Stimulated activated CD4-positive, alpha-beta T cell treated with anti-CD3 and anti-CD28 coated beads, Interleukin-4, amount 100 ng/mL, for 4 hours (primary cell): ENCODE measurements around the gene C4orf54.

Experiments used
- DNase-seq, 2 experiments: peaks; one replicate each; pipeline ENCODE4 v3.0.0-alpha.2; 2020

The C4orf54 gene

GRCh38 chr4:99657798-99658197 lies at the start of gene C4orf54:
C4orf54 (minus strand) TSS chr4:99657828; CDS start chr4:99654648, 3,180 bp downstream.
- DNase-seq = no peak

- DNase-seq = no peak
These were observed 48.3 kb upstream of the C4orf54 start for GRCh38 chr4:99705891-99706290.

DNA sequence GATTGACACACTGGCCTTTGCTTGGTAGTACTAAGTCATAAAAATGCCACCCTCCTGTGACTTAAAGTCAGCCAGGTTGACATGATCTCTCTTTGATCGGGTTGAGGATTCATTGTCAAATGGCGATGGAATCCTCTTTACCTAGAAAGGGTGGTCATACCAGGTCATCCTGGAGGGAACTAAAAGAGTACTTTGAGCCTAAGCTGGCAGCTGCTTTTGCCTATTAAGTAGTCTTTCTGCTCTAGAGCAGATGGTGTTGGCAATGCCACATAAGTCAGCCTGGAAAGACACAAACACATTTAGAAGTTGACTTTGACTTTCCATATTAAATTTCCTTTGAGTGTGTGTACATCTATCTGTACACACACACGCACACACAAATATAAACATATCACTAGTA lies 39.2 kb upstream of the C4orf54 start:
- DNase-seq = no peak

- DNase-seq = no peak
These were observed 35.5 kb upstream of the C4orf54 start for GRCh38 chr4:99693140-99693539.

DNA sequence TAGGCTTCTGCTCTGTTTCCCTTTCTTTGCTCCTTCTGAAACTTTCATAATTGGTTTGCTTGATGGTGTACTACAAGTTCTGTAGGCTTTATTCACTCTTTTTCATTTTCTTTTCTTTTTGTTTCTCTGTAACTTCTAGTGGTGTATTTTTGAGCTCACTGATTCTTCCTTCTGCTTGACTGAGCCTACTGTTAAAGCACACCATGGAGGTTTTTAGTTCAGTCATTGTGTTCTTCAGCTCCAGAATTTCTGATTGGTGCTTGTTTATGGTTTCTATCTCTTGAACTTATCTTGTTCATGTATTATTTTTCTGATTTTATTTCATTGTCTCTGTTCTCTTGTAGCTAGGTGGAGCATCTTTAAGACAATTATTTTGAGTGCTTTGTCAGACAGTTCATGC lies 33.4 kb upstream of the C4orf54 start:
- no peak for DNase-seq

GRCh38 chr4:99690472-99690871 lies 32.8 kb upstream of the C4orf54 start:
- no peak for DNase-seq

DNA sequence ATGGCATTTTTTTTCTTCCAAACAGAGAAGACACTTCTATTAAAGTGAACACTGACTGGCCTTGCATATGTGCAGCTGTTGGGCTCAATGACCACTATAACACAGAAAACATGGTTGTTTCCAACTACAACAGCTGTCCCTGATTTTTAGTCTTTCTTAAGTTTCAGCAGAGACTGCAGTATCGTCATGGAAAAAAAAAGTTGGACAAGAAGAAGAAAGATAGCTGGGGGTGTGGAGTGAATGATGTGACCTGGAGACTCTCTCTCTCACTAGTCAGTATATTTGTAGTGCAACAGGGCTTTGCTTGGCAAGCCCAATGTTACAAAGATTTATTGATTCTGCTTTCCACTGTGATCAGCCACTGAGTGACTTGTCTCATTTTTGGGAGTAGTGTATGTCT lies 29.5 kb upstream of the C4orf54 start:
- no peak for DNase-seq

DNA sequence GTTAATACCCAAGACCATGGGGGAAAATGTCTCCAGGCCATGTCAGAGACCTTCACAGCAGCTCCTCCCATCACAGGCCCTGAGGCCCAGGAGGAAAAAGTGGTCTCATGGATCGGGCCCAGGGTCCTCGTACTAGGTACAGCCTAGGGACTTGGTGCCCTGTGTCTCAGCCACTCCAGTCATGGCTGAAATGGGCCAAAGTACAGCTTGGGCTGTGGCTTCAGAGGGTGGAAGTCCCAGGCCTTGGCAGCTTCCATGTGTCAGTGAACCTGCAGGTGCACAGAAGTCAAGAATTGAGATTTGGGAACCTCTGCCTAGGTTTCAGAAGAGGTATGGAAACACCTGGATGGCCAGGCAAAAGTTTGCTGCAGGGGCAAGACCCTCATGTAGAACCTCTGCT lies 27.6 kb upstream of the C4orf54 start:
- DNase-seq = no peak

- DNase-seq = no peak
These were observed 26.3 kb upstream of the C4orf54 start for GRCh38 chr4:99683895-99684294.

DNA sequence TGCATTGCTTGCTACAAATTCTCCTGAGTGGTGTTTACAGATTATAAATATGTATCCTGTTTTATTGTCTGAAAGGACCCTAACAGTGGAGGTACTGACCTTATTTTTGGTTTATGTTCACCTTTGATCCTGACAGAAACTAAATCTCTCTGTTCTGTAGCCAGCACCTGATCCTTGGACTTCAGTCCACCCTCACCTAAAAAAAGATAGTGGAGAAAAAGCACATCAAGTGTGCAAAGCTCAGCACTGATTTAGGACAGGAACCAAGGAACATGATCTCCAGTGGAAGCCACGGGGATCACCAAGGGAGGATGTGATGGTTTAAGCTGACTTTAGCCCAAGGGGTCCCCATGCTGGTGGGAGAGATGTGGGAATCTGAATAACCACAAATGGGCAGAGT lies 22.3 kb upstream of the C4orf54 start:
- DNase-seq = no peak

GRCh38 chr4:99679204-99679603 lies 21.6 kb upstream of the C4orf54 start:
- DNase-seq = no peak

GRCh38 chr4:99677161-99677560 lies 19.5 kb upstream of the C4orf54 start:
- no peak for DNase-seq

- DNase-seq = no peak
These were observed 12.9 kb upstream of the C4orf54 start for GRCh38 chr4:99670409-99671073.

GRCh38 chr4:99669084-99669483 lies 11.5 kb upstream of the C4orf54 start:
- DNase-seq = no peak

GRCh38 chr4:99668472-99668871 lies 10.8 kb upstream of the C4orf54 start:
- no peak for DNase-seq

DNA sequence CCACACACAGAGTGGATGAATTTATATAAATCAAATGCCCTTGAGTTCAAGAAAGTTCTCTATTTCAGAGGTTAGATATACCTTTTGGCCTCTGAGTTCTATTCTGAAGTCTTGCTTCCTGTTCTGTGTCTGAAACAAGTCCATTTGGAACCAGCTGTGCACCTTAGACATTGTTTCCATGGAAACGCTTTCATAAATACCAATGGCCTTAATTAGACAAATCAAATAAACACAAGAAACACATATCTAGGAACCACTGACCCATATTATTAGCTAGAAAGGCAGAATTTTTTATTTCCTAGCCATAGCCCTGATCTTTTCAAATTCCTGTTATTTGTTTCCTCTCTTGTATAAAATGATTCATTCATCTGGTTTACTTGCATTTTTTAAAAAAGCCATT lies 8.4 kb upstream of the C4orf54 start:
- DNase-seq = no peak

DNA sequence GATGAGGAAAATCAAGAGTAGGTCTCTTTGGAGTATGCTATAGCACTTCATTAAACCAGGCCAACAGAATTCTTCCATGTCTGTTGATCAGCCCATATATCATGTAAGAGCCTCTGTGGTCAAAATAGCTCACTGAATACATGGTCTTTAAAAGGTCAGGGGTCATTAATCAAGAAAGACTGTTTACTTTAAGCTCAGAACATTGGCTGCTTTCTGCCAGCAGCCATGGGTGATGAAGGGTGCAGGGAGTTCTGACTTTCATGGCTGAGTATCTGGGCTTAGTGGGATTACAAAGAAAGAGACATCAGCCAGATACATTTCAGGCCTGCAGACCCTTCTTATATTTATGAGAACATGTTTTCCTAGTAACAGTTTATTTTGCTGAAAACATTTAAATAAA lies 7.1 kb upstream of the C4orf54 start:
- DNase-seq = no peak

DNA sequence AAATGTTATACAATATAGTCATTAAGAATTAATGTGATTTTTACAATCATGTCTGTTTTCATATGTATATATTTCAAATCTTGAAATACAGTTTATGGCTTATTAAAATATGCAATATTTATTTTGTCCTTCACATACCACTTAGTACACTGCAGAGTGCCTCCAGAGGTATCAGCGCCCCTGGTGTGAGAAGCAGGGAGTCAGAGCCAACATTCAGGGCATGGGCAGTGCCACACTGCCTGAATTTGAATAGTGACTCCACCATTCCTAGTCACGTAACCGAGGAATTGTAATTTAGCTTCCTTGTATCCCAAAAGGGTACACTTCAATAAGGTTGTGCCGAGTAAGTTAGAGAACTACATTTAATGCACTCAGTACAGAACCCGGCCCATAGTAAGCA lies 4.3 kb upstream of the C4orf54 start:
- DNase-seq = no peak

DNA sequence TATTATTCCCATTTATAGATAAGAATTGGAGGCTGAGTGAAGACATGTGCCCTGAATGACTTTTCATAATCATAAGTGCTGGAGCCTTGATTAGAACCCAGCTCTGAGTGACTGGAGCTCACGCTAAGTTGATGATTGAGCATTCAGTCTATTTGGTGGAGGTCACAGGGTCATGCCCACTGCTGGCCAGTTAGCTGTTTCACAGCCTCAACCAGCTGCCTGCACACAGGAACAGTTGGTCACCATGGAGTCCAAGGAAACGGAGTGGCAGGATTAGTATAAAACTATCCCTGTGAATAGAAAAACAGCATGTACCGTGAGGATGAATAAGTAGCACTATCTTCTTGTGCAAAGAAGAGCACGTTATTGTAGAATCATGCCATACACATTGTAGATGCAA lies 1.0 kb upstream of the C4orf54 start:
- DNase-seq = no peak

DNA sequence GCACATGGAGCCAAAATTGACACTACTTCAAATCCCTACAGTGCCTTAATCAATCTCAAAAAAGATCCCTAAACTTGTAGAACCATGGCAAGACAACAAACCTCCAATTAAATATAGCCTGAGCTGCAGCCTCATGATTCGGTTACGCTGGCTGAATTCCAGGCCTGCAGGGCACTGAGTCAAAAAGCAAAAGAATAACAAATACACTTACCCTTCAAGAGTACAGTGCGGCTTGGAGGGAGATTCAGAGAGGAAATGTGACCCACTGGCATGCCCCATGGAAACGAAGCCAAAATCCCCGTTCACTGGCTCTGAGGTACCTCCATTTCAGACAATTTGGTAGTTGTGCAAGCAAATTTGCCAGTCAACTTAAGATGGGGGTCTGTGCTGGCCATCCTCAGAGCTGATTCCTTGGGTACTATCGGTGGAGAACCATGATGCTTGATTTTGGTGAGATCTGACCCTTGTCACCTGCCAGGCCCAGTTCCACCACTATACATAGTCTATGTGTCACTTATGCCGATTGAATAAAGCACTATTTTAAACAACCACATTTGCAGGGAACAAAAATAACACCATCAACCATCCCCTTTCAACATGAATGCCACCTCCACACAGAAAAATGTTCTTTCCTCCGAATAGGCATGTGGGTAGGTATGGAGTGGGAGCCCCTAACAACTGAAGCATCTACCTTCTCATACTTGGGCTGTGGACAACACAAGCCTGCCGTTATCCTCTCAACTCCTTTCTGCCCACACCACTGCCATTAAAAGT lies 2.1 kb downstream of the C4orf54 start:
- DNase-seq = no peak

DNA sequence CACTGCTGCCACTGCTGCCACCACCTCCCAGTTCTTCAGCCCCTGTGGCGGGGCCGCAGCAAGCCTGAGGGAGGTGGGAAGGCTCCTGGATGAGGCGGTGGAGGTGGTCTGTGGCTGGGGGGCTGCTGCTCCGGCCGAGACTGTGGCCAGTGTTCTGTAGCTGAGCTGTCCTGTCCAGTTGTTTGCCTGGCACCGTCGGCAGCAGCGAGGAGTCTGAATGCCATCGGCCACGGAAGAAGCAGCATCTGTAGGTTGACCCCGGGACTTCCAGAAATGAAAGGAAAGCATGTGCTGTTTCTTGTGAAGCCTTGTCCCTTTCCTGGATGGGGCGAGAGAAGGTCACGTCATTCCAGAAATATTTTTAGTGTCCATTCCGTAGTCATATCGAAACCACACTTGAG lies 3.3 kb downstream of the C4orf54 start:
- no peak for DNase-seq

DNA sequence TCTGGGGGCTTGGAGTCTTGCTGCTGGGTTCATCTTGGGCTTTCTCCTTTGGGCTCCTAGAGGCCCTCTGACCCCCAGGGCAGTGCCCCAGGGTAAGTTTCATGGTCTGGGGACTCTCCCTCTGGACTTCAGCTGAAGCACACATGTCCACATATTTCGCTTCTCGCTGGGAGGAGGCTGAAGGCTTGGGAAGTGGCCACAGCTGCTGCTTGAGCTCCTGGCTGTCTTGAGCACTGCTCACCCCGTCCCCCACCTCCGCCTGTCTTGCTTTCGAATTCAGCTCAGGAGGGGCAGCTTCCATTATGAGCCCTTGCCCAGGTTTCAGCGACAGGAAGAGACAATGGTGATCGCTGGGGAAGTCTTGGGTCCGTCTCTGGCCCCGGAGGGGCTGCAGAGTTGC lies 3.7 kb downstream of the C4orf54 start:
- no peak for DNase-seq

DNA sequence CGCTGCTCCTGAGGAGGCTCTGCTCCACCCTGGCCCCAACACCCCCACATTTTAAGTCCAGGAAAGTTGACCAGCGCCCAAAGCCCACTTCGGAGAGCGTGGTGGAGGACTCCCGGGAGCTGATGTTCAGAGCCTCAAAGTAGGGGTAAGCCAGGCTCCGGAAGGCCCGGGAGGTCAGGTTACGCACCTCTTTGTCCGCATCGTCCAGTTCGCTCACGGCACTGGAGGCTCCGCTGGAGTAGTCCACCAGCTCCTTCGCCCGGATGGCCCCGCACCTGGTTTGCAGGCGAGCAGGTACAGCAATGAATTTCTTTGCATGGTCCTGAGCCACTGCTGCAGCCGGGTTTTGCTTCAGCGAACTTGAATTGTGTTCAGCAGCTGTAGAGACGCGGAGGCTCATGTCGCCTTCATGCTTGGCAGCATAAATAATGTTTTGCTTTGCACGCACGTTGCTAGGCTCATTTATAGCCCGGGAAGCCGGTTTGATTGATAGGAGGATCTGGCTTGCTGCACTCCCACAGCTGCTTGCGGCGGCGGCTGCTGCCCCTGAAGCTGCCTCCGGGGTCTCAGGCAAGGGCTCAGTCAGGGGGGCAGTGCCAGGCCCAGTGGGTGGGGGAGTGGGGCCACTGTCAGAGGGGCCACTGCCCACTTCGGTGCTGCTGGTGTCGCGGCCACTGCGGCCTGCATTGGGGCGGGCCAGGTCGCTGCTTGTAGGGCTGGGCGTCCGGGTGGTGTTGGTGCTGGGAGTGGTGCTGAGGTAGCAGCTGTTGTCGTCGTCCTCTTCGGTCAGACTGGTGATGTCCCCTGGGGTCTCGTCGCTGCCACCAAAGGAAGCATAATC lies 4.8 kb downstream of the C4orf54 start:
- no peak for DNase-seq
